H1 (cell line): ENCODE data around the gene AKR1B1. TPM values are rescaled to one million over a fixed set of nuclear protein-coding genes. Genes with fewer than 3 reads are reported as not detected.

Experiments used
- CTCF ChIA-PET: fragments of 300-600 bp; sonication (Branson Sonifier 250); formaldehyde crosslinking; loops from one replicate; lab custom pipeline; 2021; ENCODE audit not compliant: partially characterized antibody; lab: Charles Lee
- POLR2A ChIA-PET: fragments of 300-600 bp; sonication (Branson Sonifier 250); formaldehyde crosslinking; loops from one replicate; lab custom pipeline; 2021; ENCODE audit warnings: inconsistent platforms; ENCODE audit not compliant: partially characterized antibody; lab: Charles Lee
- DNase-seq, 2 experiments: peaks; one replicate each; pipeline versions ENCODE4 v3.0.0 to v3.0.0-alpha.2; 2010 to 2022; ENCODE audit warnings: low spot score in 2 of 2, low read depth in 1 of 2, mixed read lengths in 1 of 2
- FAIRE-seq: peaks from 2 replicates; lab custom pipeline; 2011; peaks lifted over from hg19 to GRCh38; lab: Jason Lieb, UNC
- H2AFZ ChIP-seq: 2 replicates; pipeline ENCODE4 v1.8.1; 2012; ENCODE audit warnings: low read length, inconsistent platforms
- H2AK5ac ChIP-seq: 2 replicates; pipeline ENCODE4 v1.6.1; 2013; ENCODE audit warnings: low read depth, low read length
- H2BK120ac ChIP-seq: replicated peaks from 2 replicates; pipeline ENCODE3; 2013; ENCODE audit warnings: low read depth, low read length, inconsistent platforms
- H2BK12ac ChIP-seq: 2 replicates; pipeline ENCODE4 v1.6.1; 2013; ENCODE audit warnings: low read depth, low read length
- H2BK15ac ChIP-seq: 2 replicates; pipeline ENCODE4 v1.6.1; 2013; ENCODE audit warnings: low read length
- H2BK20ac ChIP-seq: 2 replicates; pipeline ENCODE4 v1.6.1; 2013; ENCODE audit warnings: low read length
- H2BK5ac ChIP-seq: 2 replicates; pipeline ENCODE4 v1.6.1; 2013; ENCODE audit warnings: low read depth, low read length
- H3K14ac ChIP-seq: 2 replicates; pipeline ENCODE4 v1.6.1; 2013; ENCODE audit warnings: inconsistent platforms; ENCODE audit not compliant: insufficient read length
- H3K18ac ChIP-seq: 2 replicates; pipeline ENCODE4 v1.6.1; 2013; ENCODE audit warnings: low read length; ENCODE audit errors: extremely low read depth
- H3K23ac ChIP-seq: 2 replicates; pipeline ENCODE4 v1.6.1; 2013; ENCODE audit warnings: inconsistent platforms; ENCODE audit not compliant: insufficient read length
- H3K23me2 ChIP-seq: 2 replicates; pipeline ENCODE4 v1.6.1; 2013; ENCODE audit warnings: low read depth, low read length
- H3K27ac ChIP-seq: 2 replicates; pipeline ENCODE4 v1.6.1; 2011; ENCODE audit warnings: low read depth, low read length, inconsistent platforms
- H3K27me3 ChIP-seq, 4 experiments: replicated peaks in 1 of 4; 1 replicate in 1 of 4; 2 replicates in 3 of 4; pipeline versions ENCODE4 v1.6.1 to v1.8.1; 2011 to 2013; ENCODE audit warnings: low read length in 3 of 4, mild to moderate bottlenecking in 3 of 4, inconsistent platforms in 2 of 4, mixed read lengths in 2 of 4, moderate library complexity in 1 of 4; ENCODE audit not compliant: control insufficient read depth in 3 of 4, insufficient read depth in 3 of 4; ENCODE audit errors: extremely low read depth in 1 of 4
- H3K36me3 ChIP-seq, 4 experiments: 2 replicates each; pipeline versions ENCODE4 v1.6.1 to v1.8.1; 2011 to 2013; ENCODE audit warnings: mild to moderate bottlenecking in 4 of 4, low read length in 3 of 4, moderate library complexity in 2 of 4, control low read depth in 1 of 4, inconsistent platforms in 1 of 4; ENCODE audit not compliant: insufficient read depth in 4 of 4, control insufficient read depth in 2 of 4
- H3K4ac ChIP-seq: replicated peaks from 2 replicates; pipeline ENCODE3; 2013; ENCODE audit warnings: low read length, low read depth, mixed read lengths, inconsistent platforms; ENCODE audit not compliant: insufficient read length
- H3K4me1 ChIP-seq, 4 experiments: replicated peaks in 1 of 4; 1 replicate in 1 of 4; 2 replicates in 3 of 4; pipeline versions ENCODE4 v1.6.1 to v1.8.1; 2011 to 2013; ENCODE audit warnings: low read length in 3 of 4, inconsistent platforms in 2 of 4, mixed read lengths in 1 of 4; ENCODE audit not compliant: insufficient read depth in 4 of 4, control insufficient read depth in 3 of 4
- H3K4me2 ChIP-seq, 2 experiments: 2 replicates each; pipeline versions ENCODE4 v1.6.1 to v1.8.1; 2011 to 2013; ENCODE audit warnings: low read depth in 2 of 2, low read length in 2 of 2, control low read depth in 1 of 2, inconsistent platforms in 1 of 2, mild to moderate bottlenecking in 1 of 2; ENCODE audit not compliant: insufficient read depth in 1 of 2
- H3K4me3 ChIP-seq, 4 experiments: fragments of 200-600, 300-600 bp in 1 of 4; sonication (generic), shearing (Covaris generic), sonication (Bioruptor Twin) in 1 of 4; 2 replicates each; pipeline versions ENCODE4 v1.5.1 to v1.8.1; 2011 to 2016; ENCODE audit warnings: low read length in 4 of 4, low read depth in 3 of 4, control low read depth in 2 of 4, inconsistent platforms in 2 of 4, mild to moderate bottlenecking in 2 of 4, mixed read lengths in 1 of 4, moderate library complexity in 1 of 4; ENCODE audit not compliant: insufficient read depth in 2 of 4; ENCODE audit errors: extremely low read depth in 1 of 4
- H3K56ac ChIP-seq: replicated peaks from 2 replicates; pipeline ENCODE3; 2013; ENCODE audit warnings: low read depth, mild to moderate bottlenecking, mixed read lengths, low read length, inconsistent platforms; ENCODE audit not compliant: insufficient read length
- H3K79me1 ChIP-seq: 2 replicates; pipeline ENCODE4 v1.6.1; 2013; ENCODE audit warnings: low read depth, low read length, control low read depth
- H3K79me2 ChIP-seq, 2 experiments: 2 replicates each; pipeline versions ENCODE4 v1.6.1 to v1.8.1; 2012 to 2013; ENCODE audit warnings: low read length in 2 of 2, mild to moderate bottlenecking in 2 of 2, inconsistent platforms in 1 of 2; ENCODE audit not compliant: insufficient read depth in 2 of 2, control insufficient read depth in 1 of 2
- H3K9ac ChIP-seq, 4 experiments: replicated peaks in 1 of 4; 1 replicate in 1 of 4; 2 replicates in 3 of 4; pipeline versions ENCODE4 v1.6.1 to v1.8.1; 2011 to 2013; ENCODE audit warnings: low read depth in 3 of 4, low read length in 3 of 4, control low read depth in 2 of 4, mild to moderate bottlenecking in 2 of 4, moderate library complexity in 2 of 4, inconsistent platforms in 1 of 4; ENCODE audit errors: extremely low read depth in 1 of 4
- H3K9me3 ChIP-seq, 2 experiments: 2 replicates each; pipeline versions ENCODE4 v1.6.1 to v1.8.1; 2012 to 2013; ENCODE audit warnings: mild to moderate bottlenecking in 2 of 2, moderate library complexity in 2 of 2, control low read depth in 1 of 2, inconsistent platforms in 1 of 2, low read depth in 1 of 2, low read length in 1 of 2, mixed read lengths in 1 of 2; ENCODE audit not compliant: insufficient read depth in 2 of 2
- H4K20me1 ChIP-seq, 2 experiments: replicated peaks in 1 of 2; 2 replicates each; pipeline versions ENCODE3 to v1.8.1; 2011 to 2013; ENCODE audit warnings: inconsistent platforms in 2 of 2, low read length in 2 of 2, mild to moderate bottlenecking in 1 of 2; ENCODE audit not compliant: insufficient read depth in 2 of 2, control insufficient read depth in 1 of 2
- H4K5ac ChIP-seq: 2 replicates; pipeline ENCODE4 v1.6.1; 2013; ENCODE audit warnings: low read length, low read depth, mixed read lengths, inconsistent platforms; ENCODE audit not compliant: insufficient read length
- H4K8ac ChIP-seq: 2 replicates; pipeline ENCODE4 v1.8.0; 2013; ENCODE audit warnings: mild to moderate bottlenecking, moderate library complexity, low read length, inconsistent platforms; ENCODE audit not compliant: insufficient read depth; ENCODE audit errors: extremely low read depth
- H4K91ac ChIP-seq: replicated peaks from 2 replicates; pipeline ENCODE3; 2013; ENCODE audit warnings: low read length, mixed read lengths, inconsistent platforms; ENCODE audit not compliant: insufficient read length
- CEBPB ChIP-seq: IDR thresholded peaks from 2 replicates; pipeline ENCODE4 v1.6.1; 2012; ENCODE audit warnings: low read depth, low read length
- KDM1A ChIP-seq: fragments of 200-600, 300-600 bp; sonication (generic); IDR thresholded peaks from 2 replicates; pipeline ENCODE4 v1.7.1; 2016; ENCODE audit warnings: mild to moderate bottlenecking, low read length, borderline replicate concordance
- SP1 ChIP-seq: IDR thresholded peaks from 2 replicates; pipeline ENCODE4 v1.6.1; 2011; ENCODE audit warnings: low read depth, low read length
- SP2 ChIP-seq: IDR thresholded peaks from 2 replicates; pipeline ENCODE4 v1.6.1; 2012; ENCODE audit warnings: mild to moderate bottlenecking, low read length, inconsistent platforms
- TAF7 ChIP-seq: optimal IDR thresholded peaks from 2 replicates; pipeline ENCODE3; 2011; ENCODE audit warnings: low read depth, mild to moderate bottlenecking, inconsistent platforms, low read length, moderate library complexity, borderline replicate concordance
- WGBS, 2 experiments: shearing (Covaris generic) in 1 of 2; methylation state at CpG; one replicate each; pipeline versions ENCODE4 v1.1.6 to v1.1.7; 2013 to 2015; ENCODE audit warnings: low lambda C conversion rate in 2 of 2, mixed read lengths in 2 of 2, inconsistent platforms in 1 of 2, low coverage in 1 of 2, missing lambda C conversion rate in 1 of 2; ENCODE audit not compliant: insufficient replicate concordance in 2 of 2, insufficient coverage in 1 of 2, insufficient read length in 1 of 2; ENCODE audit errors: extremely low coverage in 1 of 2, missing lambda C conversion rate in 1 of 2; 5-methylcytosine and 5-hydroxymethylcytosine counted together
- polyA plus RNA-seq, 7 experiments: library from polyadenylated mRNA; depleted of rRNA in 3 of 7; stranded (reverse) in 5 of 7; unstranded in 2 of 7; fragments of >200 nt in 5 of 7; fragments of 200-250 nt in 2 of 7; gene quantifications; 1 replicate in 5 of 7; 2 replicates in 1 of 7; 4 replicates in 1 of 7; pipeline versions ENCODE4 v1.2.1 to v1.2.3, GENCODE V29; 2011 to 2013; ENCODE audit warnings: missing spikeins in 2 of 7, mixed read lengths in 2 of 7
- total RNA-seq: library from RNA; stranded (reverse); fragmentation: NEBNext Ultra II Directional; extraction: Animal tissue kit (Norgen Biotek cat#: 25700); gene quantifications from 2 replicates; pipeline ENCODE4 v1.2.1, GENCODE V29; 2021

AKR1B1 gene
- total and polyA plus RNA-seq, 2 of the 8 experiments (the other 6 are each of a cell fraction or from before 2014, with no cell fraction given): 195 to 273 TPM

DNA sequence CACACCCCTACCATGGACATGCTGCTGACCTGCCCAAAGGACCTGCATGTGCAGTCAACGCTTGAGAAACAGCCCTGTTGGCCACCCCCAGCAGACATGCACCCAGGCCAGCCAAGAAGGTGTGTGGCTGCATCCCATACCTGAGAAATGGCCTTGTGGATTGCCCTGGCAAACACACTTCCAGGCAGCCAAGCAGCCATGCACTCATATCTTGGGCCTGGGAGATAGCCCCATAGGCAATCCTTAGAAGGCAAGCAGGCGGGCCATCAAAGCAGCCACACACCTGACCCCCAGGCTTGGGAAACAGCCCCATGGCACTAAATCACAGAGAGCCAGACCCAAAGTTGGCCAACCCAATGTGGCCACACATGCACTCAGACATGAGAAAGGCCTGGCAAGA is 4.9 kb upstream of the AKR1B1 start:
- no peaks in the 10 kb centered on the region for H4K20me1 ChIP-seq
- no peak overlapping the region for H4K91ac ChIP-seq
- POLR2A ChIA-PET: interaction anchor here (1.3 kb wide), 1 partner anchor 16 kb away, joined by 3 read pairs; no protein-coding TSS in a partner anchor
- no peaks in the 10 kb centered on the region for H3K79me1 ChIP-seq
- H2AFZ ChIP-seq: no peak overlapping the region
- no peak overlapping the region for H4K5ac ChIP-seq
- no peak for DNase-seq
- H3K56ac ChIP-seq: no peak overlapping the region
- H3K4me1 ChIP-seq: peaks cover 0 to 3% (median 0%) of the 10 kb centered on the region in 4 experiments; a peak in 1 of 7 replicates
- H3K27me3 ChIP-seq: peaks cover 0 to 2% (median 0%) of the 10 kb centered on the region in 4 experiments; a peak in 2 of 7 replicates
- H3K79me2 ChIP-seq: no peaks in the 10 kb centered on the region
- H3K18ac ChIP-seq: no peak overlapping the region
- H2BK20ac ChIP-seq: no peak overlapping the region
- 91% methylated on average over 2 of the region's 2 CpGs; no CpG with 5 or more reads in 1 of the 2 experiments for WGBS, 2 experiments
- CTCF ChIA-PET: interaction anchor here (0.6 to 2.5 kb wide), 6 partner anchors 17 to 486 kb away, joined by 3 to 10 read pairs (median 6); no protein-coding TSS in a partner anchor
- H2BK120ac ChIP-seq: no peak overlapping the region
- H3K14ac ChIP-seq: no peak overlapping the region
- no peak overlapping the region for H3K4me3 ChIP-seq
- H3K9me3 ChIP-seq: no peaks in the 10 kb centered on the region
- H3K23me2 ChIP-seq: no peaks in the 10 kb centered on the region; the same call in 1 of the 2 replicates
- 0 out of 2 replicates have a peak overlapping the region, but pooled peaks have one; percentile 49 for H2BK15ac ChIP-seq
- H3K27ac ChIP-seq: no peak overlapping the region
- no peak overlapping the region for H2BK12ac ChIP-seq
- H4K8ac ChIP-seq: no peak overlapping the region
- H3K9ac ChIP-seq: no peak overlapping the region
- H3K23ac ChIP-seq: no peak overlapping the region
- no peak overlapping the region for H2AK5ac ChIP-seq
- no peaks in the 10 kb centered on the region for H3K36me3 ChIP-seq
- no peak overlapping the region for H3K4ac ChIP-seq
- no peak overlapping the region for H2BK5ac ChIP-seq
- no peak overlapping the region for H3K4me2 ChIP-seq
- no peak for FAIRE-seq
- TF ChIP-seq SP1 (no peak), SP2 (no peak), KDM1A (no peak), CEBPB (no peak), TAF7 (no peak)
